ENCODE measurements around the gene NCSTN. TPM values are rescaled to one million over a fixed set of nuclear protein-coding genes. Genes with fewer than 3 reads are reported as not detected.

The NCSTN gene
- total and polyA plus RNA-seq, 10 of the 15 experiments (the other 5 are each of a cell fraction or from before 2014, with no cell fraction given): 33.3 to 88.2 (median 60.4) TPM

- ChIA-PET POLR2A (no interaction called here), SMC1A (ENCODE audit: uncharacterized antibody, unreplicated experiment) (interaction anchor here (0.7 to 1.4 kb wide), 3 partner anchors 9 to 446 kb away, joined by 3 read pairs; no protein-coding TSS in a partner anchor), CTCF (no interaction called here), RAD21 (ENCODE audit: unreplicated experiment) (no interaction called here)
- no peaks in the 10 kb centered on the region for H4K20me1 ChIP-seq (ENCODE audit: control insufficient read depth, insufficient read depth)
- H3K9me3 ChIP-seq (replicated peaks; ENCODE audit: control insufficient read depth, insufficient read depth, low read length): no peaks in the 10 kb centered on the region
- no peak overlapping the region for H3K4me3 ChIP-seq
- H2AFZ ChIP-seq (ENCODE audit: control insufficient read depth, low read depth, low read length): no peak overlapping the region
- no TSS peak for BruUV-seq (replicated peaks)
- H3K36me3 ChIP-seq (ENCODE audit: control insufficient read depth in 2 of 2, insufficient read depth in 2 of 2, low read length in 1 of 2): peaks cover 9 to 49% of the 10 kb centered on the region in 2 experiments
- no peak for ATAC-seq
- H3K27me3 ChIP-seq (replicated peaks in 1 of 2; ENCODE audit: control insufficient read depth in 2 of 2, insufficient read depth in 2 of 2, low read length in 1 of 2): no peaks in the 10 kb centered on the region
- H3K4me2 ChIP-seq (ENCODE audit: control insufficient read depth, insufficient read depth): no peak overlapping the region
- no peak for FAIRE-seq
- intact Hi-C loops (cut with micrococcal nuclease; ENCODE audit: unreplicated experiment): no loop called here
- no peak overlapping the region for H3K9ac ChIP-seq (ENCODE audit: control insufficient read depth, insufficient read depth, low read length)
- in situ Hi-C loops (cut with MboI): loop anchor here (25.0 kb wide), 1 partner anchor 1288 kb away; no protein-coding TSS in a partner anchor
- 87% methylated on average over 4 of the region's 4 CpGs for WGBS (ENCODE audit: insufficient coverage, insufficient replicate concordance, low lambda C conversion rate, missing lambda C conversion rate)
- H3K4me1 ChIP-seq (ENCODE audit: control insufficient read depth, insufficient read depth, low read length): no peaks in the 10 kb centered on the region
- H3K79me2 ChIP-seq (ENCODE audit: control insufficient read depth, insufficient read depth, low read length): no peaks in the 10 kb centered on the region; the same call in none of the 2 replicates
- DNase-seq (ENCODE audit: low read depth, low spot score): no peak
- no peak overlapping the region for H3K27ac ChIP-seq (ENCODE audit: control insufficient read depth, insufficient read depth)
- TF ChIP-seq E2F8 (IDR thresholded peaks at IDR 0.05; ENCODE audit: low read depth, partially characterized antibody) (no peak), SRF (IDR thresholded peaks at IDR 0.05; ENCODE audit: low read depth in 2 of 2, low read length in 2 of 2) (no peak), TARDBP (IDR thresholded peaks at IDR 0.05; ENCODE audit: borderline replicate concordance) (no peak), JUND (IDR thresholded peaks at IDR 0.05; ENCODE audit: low read depth, low read length) (no peak), ZNF592 (IDR thresholded peaks at IDR 0.05) (no peak), KDM1A (IDR thresholded peaks at IDR 0.05; ENCODE audit: borderline replicate concordance) (no peak), ZBTB33 (IDR thresholded peaks at IDR 0.05) (no peak), SIX5 (IDR thresholded peaks at IDR 0.05; ENCODE audit: low read depth, low read length, severe bottlenecking) (no peak), CUX1 (IDR thresholded peaks at IDR 0.05; ENCODE audit: insufficient replicate concordance, low read depth, low read length) (no peak)
Measured at GRCh38 chr1:160325252-160325651, 17.9 kb upstream of the NCSTN start.

Data from GM12878 (cell line).